SIG-M5 treated with dmso at 0.1 percent for 504 hours (cell line): Measurements from ENCODE around the gene TRIO.
"Not testable (repeated sequence)": the region's sequence is repeated elsewhere in the genome, so short reads cannot be mapped to it uniquely, and the experiment has no call there.

Experiments
- DNase-seq: peaks from one replicate; lab custom pipeline; 2025; ENCODE audit not compliant: unreplicated experiment; lab: John Stamatoyannopoulos, UW

TRIO gene

GRCh38 chr5:14142827-14143545, at the start of gene TRIO:
Gene TRIO (plus strand): TSS chr5:14143342. CDS start chr5:14143726, 384 bp downstream.
- peak; percentile 54 for DNase-seq

- not testable (repeated sequence) for DNase-seq
These were observed 45.8 kb upstream of the TRIO start for GRCh38 chr5:14097380-14097779.

GRCh38 chr5:14097998-14098471, 45.1 kb upstream of the TRIO start:
- DNase-seq: no peak

- no peak for DNase-seq
These were observed 42.9 kb upstream of the TRIO start for GRCh38 chr5:14100281-14100680.

GRCh38 chr5:14101922-14102321, 41.2 kb upstream of the TRIO start:
- DNase-seq: no peak

- DNase-seq: no peak
These were observed 40.5 kb upstream of the TRIO start for GRCh38 chr5:14102666-14103065.

- DNase-seq: no peak
These were observed 37.3 kb upstream of the TRIO start for GRCh38 chr5:14105718-14106410.

- DNase-seq: no peak
These were observed 35.6 kb upstream of the TRIO start for GRCh38 chr5:14107536-14107935.

- DNase-seq: peak; percentile 33
These were observed 34.8 kb upstream of the TRIO start for GRCh38 chr5:14108170-14108996.

- DNase-seq: no peak
These were observed 33.9 kb upstream of the TRIO start for GRCh38 chr5:14109041-14109747.

GRCh38 chr5:14109771-14110170, 33.4 kb upstream of the TRIO start:
- no peak for DNase-seq

GRCh38 chr5:14110196-14110595, 32.9 kb upstream of the TRIO start:
- DNase-seq: no peak

- DNase-seq: no peak
These were observed 32.5 kb upstream of the TRIO start for GRCh38 chr5:14110680-14111079.

- DNase-seq: no peak
These were observed 30.0 kb upstream of the TRIO start for GRCh38 chr5:14112998-14113652.

- no peak for DNase-seq
These were observed 28.4 kb upstream of the TRIO start for GRCh38 chr5:14114615-14115251.

- DNase-seq: no peak
These were observed 27.7 kb upstream of the TRIO start for GRCh38 chr5:14115323-14115895.

GRCh38 chr5:14118551-14119320, 24.4 kb upstream of the TRIO start:
- no peak for DNase-seq

GRCh38 chr5:14120176-14120575, 23.0 kb upstream of the TRIO start:
- no peak for DNase-seq

GRCh38 chr5:14121552-14121951, 21.6 kb upstream of the TRIO start:
- DNase-seq: no peak
